DMS 273 (cell line): ENCODE results near the gene MAPK14.
"Not testable (repeated sequence)": the region's sequence is repeated elsewhere in the genome, so short reads cannot be mapped to it uniquely, and the experiment has no call there.

Source experiments
- DNase-seq: peaks from one replicate; lab custom pipeline; 2025; ENCODE audit not compliant: unreplicated experiment; lab: John Stamatoyannopoulos, UW

The MAPK14 gene

GRCh38 chr6:36120979-36121786 lies 93.6 kb downstream of the MAPK14 start:
- DNase-seq, result peak; percentile 42

DNA sequence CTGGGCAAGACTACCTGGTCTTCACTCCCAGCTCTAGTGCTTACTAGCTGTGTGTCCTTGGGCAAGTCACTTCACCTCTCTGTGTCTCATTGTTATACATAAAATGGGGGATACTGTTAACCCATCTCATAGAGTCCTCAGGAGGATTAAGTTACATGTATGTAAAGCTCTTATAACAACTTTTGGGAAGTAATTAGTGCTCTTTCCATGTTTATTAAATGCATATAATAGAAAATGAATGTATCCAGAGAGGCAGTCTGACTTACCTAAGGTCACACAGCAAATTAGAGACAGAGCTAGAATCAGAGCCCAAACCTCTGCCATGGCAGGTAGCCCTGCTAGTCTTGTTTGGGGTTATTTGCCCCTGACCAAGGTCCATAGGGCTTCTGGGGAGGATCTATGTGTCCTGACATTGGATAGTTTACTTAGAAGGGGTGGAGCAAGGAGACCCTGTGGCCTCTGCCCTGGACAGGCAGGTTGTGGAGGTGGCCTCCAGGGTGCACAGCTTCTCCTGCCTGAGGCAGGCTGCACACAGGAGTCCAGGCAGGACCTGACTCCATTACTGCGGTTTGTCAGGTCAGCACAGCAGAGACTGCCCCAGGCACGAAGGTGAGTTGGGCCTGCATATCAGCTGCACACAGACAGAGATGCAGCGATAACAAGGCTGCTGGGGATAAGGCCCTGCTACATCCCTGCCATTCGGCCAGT lies 94.3 kb downstream of the MAPK14 start:
- no peak for DNase-seq

GRCh38 chr6:36122495-36123269 lies 95.1 kb downstream of the MAPK14 start:
- no peak for DNase-seq

DNA sequence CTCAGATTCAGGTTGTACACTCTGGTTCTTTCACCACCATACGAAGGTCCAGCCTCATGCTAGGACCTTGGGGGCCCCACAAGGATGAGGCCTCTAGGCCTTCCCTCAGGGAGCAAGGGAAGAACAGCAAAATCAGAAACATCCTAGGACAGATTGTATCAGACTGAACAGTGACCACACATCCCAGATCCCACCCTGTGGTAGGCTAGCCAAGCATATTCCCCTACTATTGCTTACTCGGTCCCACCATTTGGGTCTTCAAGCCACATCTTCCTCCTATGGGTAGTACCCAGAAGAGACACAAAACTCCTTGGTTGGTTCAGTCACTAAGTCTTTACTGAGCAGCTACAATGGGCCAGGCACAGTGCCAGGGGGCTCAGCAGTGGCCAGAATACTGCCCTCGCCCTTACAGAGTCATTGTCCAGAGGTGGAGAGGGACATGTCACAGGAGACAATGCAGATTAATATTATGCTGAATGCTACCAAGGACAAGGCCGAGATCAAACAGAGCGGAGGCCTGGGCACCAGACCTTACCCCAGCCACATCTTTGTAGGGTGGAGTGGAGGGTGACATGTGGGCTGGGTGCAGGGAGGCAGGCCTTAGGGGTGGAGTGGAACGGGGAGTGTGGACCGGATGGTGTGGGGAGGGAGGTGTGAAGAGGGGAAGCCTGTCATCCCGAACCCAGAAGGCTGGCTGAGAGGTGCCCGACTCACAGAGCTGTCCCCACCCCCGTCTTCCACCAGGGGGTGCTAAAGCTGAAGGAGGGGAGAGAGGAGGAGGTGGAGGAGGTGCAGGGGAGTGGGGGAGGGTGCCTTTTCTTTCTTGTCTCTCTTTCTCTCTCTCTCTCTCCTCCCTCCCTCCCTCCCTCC lies 95.9 kb downstream of the MAPK14 start:
- peak; percentile 95 for DNase-seq

DNA sequence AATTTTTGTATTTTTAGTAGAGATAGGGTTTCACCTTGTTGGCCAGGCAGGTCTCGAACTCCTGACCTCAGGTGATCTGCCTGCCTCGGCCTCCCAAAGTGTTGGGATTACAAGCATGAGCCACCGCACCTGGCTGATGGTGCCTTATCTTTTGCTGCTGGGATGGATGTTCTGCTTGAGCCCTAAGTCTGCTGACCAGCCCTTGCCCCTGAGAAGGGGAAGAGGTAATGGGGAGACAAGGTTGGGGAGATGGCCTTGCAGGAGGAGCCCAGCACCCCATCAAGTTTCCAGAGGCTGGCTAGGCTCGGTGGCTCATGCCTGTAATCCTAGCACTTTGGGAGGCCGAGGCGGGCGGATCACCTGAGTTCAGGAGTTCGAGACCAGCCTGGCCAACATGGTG lies 96.7 kb downstream of the MAPK14 start:
- DNase-seq, result not testable (repeated sequence)

- DNase-seq, result peak; percentile 29
Measured at GRCh38 chr6:36124881-36125280, 97.3 kb downstream of the MAPK14 start.

DNA sequence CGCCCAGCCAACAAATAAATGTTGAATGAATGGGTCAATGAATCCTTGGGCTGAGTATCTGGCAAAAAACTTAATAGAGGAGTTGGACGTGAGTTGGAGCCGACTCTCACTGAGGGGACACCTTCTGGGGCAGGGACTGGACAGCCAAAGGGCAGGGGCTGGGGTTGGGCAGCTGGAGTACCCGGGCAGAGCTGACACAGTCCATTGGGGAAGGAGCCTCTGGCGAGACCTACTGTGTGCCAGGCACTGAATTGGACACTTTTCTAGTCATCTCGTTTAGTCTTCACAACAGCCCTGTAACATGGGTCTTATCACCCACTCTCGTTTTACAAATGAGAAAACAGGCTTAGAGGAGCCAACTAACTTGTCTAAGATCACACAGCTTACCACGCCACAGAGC lies 98.0 kb downstream of the MAPK14 start:
- no peak for DNase-seq

GRCh38 chr6:36126121-36126520 lies 98.5 kb downstream of the MAPK14 start:
- no peak for DNase-seq

- DNase-seq, result no peak
Measured at GRCh38 chr6:36126553-36127458, 99.2 kb downstream of the MAPK14 start.

DNA sequence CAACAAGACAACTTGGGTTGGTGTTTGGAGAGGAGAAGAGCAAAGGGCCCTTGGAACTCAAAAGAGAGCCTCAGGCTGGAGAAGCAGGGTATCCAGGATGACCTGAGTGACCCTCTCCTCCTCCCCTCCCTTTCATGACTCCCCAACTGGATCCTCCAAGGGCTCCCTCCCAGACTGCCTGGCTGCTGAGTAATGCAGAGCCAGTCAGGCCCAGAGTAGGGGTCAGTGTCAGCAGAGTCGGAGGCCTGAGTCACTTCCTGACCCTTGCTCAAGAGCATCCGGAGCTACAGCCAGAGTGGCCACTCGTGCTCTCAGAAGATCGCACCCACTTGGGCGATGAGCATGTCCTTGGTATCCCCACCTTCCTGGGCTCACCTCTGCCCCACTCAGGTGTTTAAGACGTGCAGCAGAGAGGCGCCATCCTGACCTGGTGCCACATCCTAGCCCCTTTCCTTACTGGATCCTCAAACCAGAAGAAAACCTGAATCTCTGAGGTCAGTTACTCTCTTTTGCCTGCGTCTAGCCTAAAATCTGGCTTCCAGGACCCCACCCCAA lies 99.9 kb downstream of the MAPK14 start:
- no peak for DNase-seq

DNA sequence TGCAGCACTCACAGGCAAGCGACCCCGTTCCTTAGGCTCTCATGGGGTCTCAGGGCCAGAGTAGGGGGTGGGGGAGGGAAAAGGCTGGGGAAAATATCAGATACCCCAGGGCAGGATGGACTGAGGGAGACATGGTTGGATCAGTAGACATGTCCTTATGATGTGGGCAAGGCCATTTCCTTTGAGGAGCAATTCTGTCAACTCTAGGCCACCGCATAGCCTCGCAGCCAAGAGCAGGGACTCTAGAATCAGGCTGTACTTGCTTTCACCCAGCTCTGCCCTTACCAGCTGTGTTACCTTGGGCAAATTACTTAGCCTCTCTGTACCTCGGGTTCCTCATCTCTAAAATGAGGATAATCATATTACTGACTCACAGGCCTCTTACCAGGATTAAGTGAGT lies 100.5 kb downstream of the MAPK14 start:
- no peak for DNase-seq

- no peak for DNase-seq
Measured at GRCh38 chr6:36128793-36129192, 101.2 kb downstream of the MAPK14 start.

DNA sequence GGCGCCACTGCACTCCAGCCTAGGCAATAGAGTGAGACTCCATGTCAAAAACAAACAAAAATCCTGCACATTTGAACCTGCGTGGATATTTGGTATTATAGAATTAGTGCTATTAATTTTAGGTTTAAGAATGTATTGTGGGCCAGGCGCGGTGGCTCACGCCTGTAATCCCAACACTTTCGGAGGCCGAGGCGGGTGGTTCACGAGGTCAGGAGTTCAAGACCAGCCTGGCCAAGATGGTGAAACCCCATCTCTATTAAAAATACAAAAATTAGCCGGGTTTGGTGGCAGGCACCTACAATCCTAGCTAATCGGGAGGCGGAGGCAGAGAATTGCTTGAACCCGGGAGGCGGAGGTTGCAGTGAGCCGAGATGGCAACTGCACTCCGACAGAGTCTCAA lies 101.7 kb downstream of the MAPK14 start:
- DNase-seq, result not testable (repeated sequence)

DNA sequence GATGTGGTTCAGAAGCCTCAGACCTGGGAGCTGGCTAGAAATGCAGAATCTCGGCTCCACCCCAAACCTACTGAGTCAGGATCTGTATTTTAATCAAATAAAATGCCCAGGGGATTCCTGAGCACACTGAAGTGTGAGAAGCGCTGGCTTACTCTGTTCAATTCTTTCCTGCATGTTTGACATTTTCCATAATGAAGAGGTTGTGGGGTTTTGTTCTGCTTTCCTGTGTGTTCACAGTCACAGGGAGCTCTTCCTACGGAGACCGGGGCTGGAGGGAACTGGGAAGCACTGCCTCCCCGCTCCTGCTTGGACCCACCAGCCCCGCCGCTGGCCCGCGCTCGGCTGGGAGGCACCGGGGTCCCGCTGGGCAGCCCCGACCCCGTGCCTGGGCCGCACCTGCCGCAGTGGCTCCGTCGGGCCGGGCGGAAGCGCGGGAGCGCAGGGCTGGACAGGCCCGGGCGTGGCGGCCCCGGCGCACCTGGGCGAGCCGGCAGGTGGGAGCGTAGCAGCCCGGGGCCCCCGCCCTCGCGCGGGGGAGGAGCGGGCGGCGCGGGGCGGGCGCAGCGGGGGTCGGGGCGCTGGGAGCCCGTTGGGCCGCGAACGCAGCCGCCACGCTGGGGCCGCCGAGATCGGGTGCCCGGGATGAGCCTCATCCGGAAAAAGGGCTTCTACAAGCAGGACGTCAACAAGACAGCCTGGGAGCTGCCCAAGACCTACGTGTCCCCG lies 102.5 kb downstream of the MAPK14 start, which contains the start of gene MAPK13:
Gene MAPK13 (plus strand): TSS at position 573 of the 726 bp plus-strand sequence. CDS start 70 bp downstream, at position 643.
- peak; percentile 43 for DNase-seq

DNA sequence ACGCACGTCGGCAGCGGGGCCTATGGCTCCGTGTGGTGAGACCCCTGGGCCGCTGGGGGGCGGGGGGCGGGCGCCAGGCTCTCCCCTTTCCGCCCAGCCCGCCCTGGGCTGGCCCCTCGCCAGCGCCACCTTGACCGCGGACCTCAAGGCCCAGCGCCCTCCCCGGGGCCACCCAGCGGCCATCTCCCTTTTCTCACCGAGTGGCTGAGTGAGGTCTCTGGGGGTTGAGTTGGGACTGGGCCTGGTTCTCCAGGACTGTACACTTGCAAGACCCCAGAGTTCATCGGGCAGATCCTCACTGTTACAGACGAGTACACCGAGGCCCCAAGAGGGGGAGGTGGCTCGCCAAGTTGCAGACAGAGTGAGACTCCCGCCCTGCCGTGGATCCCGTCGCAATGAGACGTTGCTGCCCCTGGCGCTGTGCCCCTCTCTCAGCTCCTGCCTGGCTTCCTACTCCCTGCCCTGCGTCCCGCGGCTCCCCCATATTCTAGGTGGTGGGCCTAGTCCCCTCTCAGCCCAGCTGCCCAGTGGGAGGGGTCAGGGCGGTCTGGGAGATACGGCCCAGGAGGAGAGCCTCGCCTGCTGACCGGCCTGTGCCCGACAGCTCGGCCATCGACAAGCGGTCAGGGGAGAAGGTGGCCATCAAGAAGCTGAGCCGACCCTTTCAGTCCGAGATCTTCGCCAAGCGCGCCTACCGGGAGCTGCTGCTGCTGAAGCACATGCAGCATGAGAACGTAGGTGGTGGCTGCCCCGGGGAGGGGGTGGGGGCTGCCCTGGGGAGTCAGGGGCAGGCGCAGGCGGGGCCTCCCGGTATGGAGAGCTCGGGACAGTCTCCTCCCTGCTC lies 103.3 kb downstream of the MAPK14 start:
- no peak for DNase-seq

DNA sequence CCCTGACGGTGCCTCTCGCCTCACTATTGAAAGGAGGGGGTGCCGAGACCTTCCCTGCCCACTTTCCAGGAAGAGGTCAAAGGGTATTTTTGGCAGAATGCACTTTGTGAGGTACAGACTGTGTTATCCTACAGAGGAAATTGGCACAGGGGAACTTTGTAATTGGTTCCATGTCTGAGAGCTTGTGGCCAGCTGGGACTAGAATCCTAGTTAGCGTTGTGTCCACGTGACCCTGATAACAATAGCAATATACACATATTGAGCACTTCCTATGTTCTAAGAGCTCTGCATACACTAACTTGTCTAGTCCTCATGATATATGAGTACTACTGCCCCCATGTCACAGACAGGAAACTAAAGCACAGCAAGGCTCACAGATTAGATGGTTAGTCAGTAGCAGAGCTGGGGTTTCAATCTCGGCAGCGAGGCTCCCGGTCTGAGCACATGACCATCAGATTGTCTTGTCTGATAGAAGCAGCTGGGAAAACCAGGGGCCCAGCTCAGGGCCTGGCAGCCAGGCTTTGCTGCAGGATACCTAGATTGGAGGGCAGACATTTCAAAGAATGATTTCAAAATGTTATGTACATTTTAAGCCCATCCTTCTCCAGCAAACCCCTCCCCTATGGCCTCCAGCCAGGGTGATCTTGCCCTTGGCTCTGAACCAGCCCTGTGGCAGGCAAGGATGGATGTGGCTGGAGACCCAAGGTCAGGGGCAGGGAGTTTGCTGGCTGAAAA lies 104.1 kb downstream of the MAPK14 start:
- DNase-seq, result peak; percentile 75
